IPS-15b (cell line): ENCODE data around the gene PPP1R1B.

Source experiments
- H3K27me3 ChIP-seq: one replicate; pipeline ENCODE4 v1.6.1; 2013; ENCODE audit warnings: low read length; ENCODE audit not compliant: control insufficient read depth, insufficient read depth
- H3K36me3 ChIP-seq: one replicate; pipeline ENCODE4 v1.6.1; 2013; ENCODE audit warnings: low read length; ENCODE audit not compliant: control insufficient read depth, insufficient read depth
- H3K4me1 ChIP-seq: one replicate; pipeline ENCODE4 v1.6.1; 2013; ENCODE audit warnings: mild to moderate bottlenecking, low read length; ENCODE audit not compliant: control insufficient read depth, insufficient read depth
- H3K4me3 ChIP-seq: one replicate; pipeline ENCODE4 v1.5.1; 2013; ENCODE audit warnings: low read depth, low read length
- H3K9ac ChIP-seq: one replicate; pipeline ENCODE4 v1.6.1; 2013; ENCODE audit warnings: low read depth, mild to moderate bottlenecking, low read length
- H3K9me3 ChIP-seq: one replicate; pipeline ENCODE4 v1.6.1; 2013; ENCODE audit warnings: mild to moderate bottlenecking, low read length; ENCODE audit not compliant: control insufficient read depth, insufficient read depth

PPP1R1B gene

GRCh38 chr17:39631403-39631802 is 4.7 kb downstream of the PPP1R1B start:
- Histone ChIP-seq H3K9me3 (no peaks in the 10 kb centered on the region), H3K4me1 (peaks cover 51% of the 10 kb centered on the region), H3K4me3 (peak overlapping the region; percentile 30), H3K9ac (no peak overlapping the region), H3K27me3 (peaks cover 17% of the 10 kb centered on the region), H3K36me3 (no peaks in the 10 kb centered on the region)

DNA sequence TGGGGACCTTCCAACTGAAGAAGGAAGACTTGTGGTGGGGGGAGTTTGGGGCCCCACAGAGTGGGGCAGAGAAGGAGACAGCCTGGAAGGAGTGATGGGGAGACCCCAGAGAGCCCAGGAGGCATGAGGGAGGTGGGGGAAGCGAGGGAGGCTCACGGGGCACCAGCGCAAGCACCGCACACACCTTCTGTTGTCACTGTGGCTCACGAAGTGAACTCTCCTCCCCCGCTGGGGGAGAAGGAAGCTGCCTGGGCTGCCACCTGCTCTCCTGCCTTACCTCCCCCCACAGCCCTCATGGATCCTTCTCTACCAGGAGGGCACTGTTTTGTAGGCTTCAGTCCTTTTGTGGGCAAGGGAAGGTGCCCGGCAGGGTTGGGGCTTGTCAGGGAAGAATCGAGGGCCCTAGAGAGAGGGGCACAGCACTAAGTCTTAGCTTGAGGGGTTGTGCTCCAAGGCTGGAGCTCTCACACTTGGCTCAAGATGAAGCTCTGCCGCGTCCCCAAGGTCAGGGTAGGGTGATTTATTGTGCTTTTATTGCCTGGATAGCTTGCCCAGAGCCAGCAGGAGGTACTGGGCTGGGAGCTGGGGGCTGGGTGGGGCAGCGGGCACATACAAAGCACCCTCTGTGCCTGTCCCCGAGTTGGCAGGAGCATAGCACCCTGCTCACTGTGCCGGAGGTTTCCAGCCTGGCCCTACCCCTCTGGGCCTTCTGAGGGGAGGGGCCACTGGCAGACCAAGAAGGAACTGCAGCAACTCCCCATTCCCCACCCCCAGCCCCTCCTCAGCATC is 5.6 kb downstream of the PPP1R1B start:
- H3K4me1 ChIP-seq = peaks cover 55% of the 10 kb centered on the region
- no peak overlapping the region for H3K4me3 ChIP-seq
- no peak overlapping the region for H3K9ac ChIP-seq

DNA sequence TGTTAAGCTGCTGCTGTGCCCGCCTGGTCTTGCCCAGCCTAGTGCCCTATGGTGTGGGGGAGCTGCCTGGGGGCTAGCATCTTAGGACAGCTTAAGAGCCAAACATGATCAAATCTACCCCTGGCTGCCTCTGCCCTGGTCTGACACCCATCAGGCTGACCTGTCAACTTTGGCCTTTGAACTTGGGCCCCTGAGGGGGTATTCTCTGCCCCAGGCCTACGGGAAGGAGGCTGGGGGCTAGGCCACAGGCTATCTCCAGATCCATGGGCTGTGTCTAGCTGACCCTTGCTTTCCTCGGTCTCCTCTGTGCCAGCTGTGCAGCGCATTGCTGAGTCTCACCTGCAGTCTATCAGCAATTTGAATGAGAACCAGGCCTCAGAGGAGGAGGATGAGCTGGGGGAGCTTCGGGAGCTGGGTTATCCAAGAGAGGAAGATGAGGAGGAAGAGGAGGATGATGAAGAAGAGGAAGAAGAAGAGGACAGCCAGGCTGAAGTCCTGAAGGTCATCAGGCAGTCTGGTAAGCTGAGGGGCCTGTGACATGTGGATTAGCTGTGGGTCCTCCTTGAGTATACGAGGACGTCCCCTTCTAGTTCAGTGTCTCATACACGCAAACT is 6.9 kb downstream of the PPP1R1B start:
- H3K27me3 ChIP-seq = peaks cover 4% of the 10 kb centered on the region
- no peaks in the 10 kb centered on the region for H3K9me3 ChIP-seq
- no peak overlapping the region for H3K4me3 ChIP-seq
- no peak overlapping the region for H3K9ac ChIP-seq
- H3K4me1 ChIP-seq = peaks cover 59% of the 10 kb centered on the region
- H3K36me3 ChIP-seq = no peaks in the 10 kb centered on the region

More for the DNA sequence above, 5.6 kb downstream of the PPP1R1B start:
- H3K27me3 ChIP-seq = peaks cover 14% of the 10 kb centered on the region
- no peaks in the 10 kb centered on the region for H3K36me3 ChIP-seq
- no peaks in the 10 kb centered on the region for H3K9me3 ChIP-seq

DNA sequence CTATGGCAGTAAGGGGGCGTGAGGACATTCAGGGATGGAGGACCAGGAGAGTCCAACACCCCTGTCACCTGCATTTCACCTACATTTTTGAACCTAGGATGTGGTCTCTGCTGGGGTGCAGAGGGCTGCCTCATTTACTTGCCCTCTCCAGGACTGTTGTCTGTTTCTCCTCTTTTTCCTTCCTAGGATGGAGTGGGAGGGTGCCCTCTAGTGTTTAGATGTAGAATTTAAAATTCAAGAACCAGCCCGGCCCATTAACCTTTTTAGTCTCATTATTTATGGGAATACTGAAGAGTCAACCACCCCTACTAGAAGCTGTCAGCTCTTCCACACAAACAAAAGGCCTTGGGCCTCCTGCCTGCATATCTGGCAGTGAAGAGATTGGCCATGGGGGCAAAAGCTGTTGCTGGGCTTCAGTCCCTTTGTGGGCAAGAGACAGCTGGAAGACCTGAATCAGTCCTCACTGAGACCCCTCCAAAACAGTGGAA is 7.7 kb downstream of the PPP1R1B start:
- no peak overlapping the region for H3K9ac ChIP-seq
- no peaks in the 10 kb centered on the region for H3K9me3 ChIP-seq
- no peak overlapping the region for H3K4me3 ChIP-seq
- peaks cover 57% of the 10 kb centered on the region for H3K4me1 ChIP-seq
- peaks cover 3% of the 10 kb centered on the region for H3K27me3 ChIP-seq
- H3K36me3 ChIP-seq = no peaks in the 10 kb centered on the region

DNA sequence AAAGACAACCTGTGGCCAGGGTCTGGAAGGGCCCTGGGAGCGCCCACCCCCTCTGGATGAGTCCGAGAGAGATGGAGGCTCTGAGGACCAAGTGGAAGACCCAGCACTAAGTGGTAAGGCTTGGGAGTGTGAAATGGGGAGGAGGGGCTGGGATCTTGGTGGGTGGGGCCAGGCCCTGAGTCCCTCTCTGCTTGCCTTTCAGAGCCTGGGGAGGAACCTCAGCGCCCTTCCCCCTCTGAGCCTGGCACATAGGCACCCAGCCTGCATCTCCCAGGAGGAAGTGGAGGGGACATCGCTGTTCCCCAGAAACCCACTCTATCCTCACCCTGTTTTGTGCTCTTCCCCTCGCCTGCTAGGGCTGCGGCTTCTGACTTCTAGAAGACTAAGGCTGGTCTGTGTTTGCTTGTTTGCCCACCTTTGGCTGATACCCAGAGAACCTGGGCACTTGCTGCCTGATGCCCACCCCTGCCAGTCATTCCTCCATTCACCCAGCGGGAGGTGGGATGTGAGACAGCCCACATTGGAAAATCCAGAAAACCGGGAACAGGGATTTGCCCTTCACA is 8.9 kb downstream of the PPP1R1B start:
- H3K9me3 ChIP-seq = no peaks in the 10 kb centered on the region
- peaks cover 54% of the 10 kb centered on the region for H3K4me1 ChIP-seq
- no peaks in the 10 kb centered on the region for H3K36me3 ChIP-seq
- no peak overlapping the region for H3K4me3 ChIP-seq
- no peaks in the 10 kb centered on the region for H3K27me3 ChIP-seq
- peak overlapping the region; percentile 24 for H3K9ac ChIP-seq

DNA sequence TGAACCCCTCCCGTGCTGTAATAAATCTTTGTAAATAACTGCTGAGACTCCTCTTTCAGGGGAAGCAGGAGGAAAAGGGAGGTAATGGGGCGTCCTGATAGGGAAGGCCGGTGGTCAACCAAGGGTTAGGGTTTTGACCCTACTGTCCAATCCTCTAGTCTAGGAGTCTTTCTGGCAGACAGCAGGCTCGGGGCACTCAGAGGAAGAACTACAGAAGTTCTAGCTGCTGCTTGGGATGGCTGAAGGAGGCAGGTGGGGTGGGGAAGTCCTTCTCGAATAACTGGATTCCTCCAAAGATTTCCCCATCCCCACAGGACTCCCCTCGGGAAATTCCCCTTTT is 9.8 kb downstream of the PPP1R1B start:
- no peaks in the 10 kb centered on the region for H3K9me3 ChIP-seq
- no peak overlapping the region for H3K9ac ChIP-seq
- no peaks in the 10 kb centered on the region for H3K36me3 ChIP-seq
- peak overlapping the region; percentile 85 for H3K4me3 ChIP-seq
- H3K4me1 ChIP-seq = peaks cover 47% of the 10 kb centered on the region
- no peaks in the 10 kb centered on the region for H3K27me3 ChIP-seq

DNA sequence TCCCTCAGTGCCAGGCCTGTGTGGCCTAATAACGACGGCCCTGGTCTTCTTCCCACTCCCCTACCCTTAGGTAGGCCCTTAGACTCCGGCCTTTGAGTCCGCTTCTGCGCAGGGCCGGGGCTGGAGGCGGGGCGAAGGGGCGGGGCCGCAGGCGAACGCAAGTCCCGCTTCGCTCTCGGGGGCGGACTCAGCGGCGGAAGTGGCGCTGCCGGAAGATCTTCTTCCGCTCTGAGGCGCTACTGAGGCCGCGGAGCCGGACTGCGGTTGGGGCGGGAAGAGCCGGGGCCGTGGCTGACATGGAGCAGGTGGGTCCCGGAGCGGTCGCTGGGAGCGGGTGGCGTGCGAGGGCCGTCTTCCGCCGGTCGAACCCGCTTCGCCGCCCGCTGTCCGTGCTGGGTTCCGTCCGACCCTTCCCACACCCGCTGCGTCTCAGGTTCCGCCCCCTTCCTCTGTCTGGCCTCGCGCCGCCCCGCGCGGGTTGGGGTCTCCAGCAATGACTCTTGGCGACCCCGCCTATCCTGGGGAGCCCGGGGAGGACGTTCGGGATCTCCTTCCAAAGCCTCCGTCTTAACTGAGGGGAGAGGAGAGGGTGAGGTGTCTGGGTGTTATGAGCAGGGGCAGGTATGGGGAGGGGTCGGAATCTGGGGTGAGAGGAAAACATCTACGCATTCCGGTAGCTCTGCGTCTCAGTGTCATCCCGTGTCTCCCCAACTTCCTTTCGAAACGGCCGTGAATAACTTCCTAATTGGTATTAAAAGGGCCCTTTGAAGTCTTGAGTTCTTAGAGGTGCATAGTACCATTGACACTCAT is 10.4 kb downstream of the PPP1R1B start, which contains the start of gene STARD3:
Gene STARD3 (plus strand): TSS at position 218 of the 810 bp plus-strand sequence. CDS start 16,388 bp downstream, outside the sequence.
- H3K4me3 ChIP-seq = peak within 1 kb of the TSS; percentile 85
- H3K27me3 ChIP-seq = no peaks in the 10 kb centered on the region
- H3K36me3 ChIP-seq = no peaks in the 10 kb centered on the region
- H3K9ac ChIP-seq = peak within 1 kb of the TSS; percentile 92
- H3K9me3 ChIP-seq = no peaks in the 10 kb centered on the region
- H3K4me1 ChIP-seq = peaks cover 42% of the 10 kb centered on the region

- Histone ChIP-seq H3K36me3 (no peaks in the 10 kb centered on the region), H3K9me3 (no peaks in the 10 kb centered on the region), H3K9ac (no peak overlapping the region), H3K4me3 (no peak overlapping the region), H3K4me1 (peaks cover 36% of the 10 kb centered on the region), H3K27me3 (no peaks in the 10 kb centered on the region)
Observed at GRCh38 chr17:39638317-39638716, 11.6 kb downstream of the PPP1R1B start.

DNA sequence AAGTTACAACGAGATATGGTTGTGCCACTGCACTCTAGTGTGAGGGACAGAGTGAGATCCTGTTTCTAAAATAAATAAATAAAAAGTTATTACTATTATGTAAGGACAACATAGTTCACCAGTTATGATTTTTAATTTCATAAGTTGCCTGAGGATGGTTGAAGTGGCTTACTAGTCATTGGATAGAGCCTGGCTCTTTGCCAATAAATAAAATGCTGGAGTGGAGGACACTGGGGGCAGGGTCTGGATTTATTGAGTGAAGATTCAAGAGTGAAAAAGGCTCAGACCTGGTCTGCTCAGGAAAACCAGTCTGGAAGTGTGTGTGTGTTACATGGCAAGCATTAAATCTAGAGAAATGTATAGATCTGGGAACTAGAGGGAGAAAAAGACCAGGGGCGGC is 12.3 kb downstream of the PPP1R1B start:
- Histone ChIP-seq H3K4me3 (no peak overlapping the region), H3K9ac (no peak overlapping the region), H3K4me1 (peaks cover 36% of the 10 kb centered on the region), H3K27me3 (no peaks in the 10 kb centered on the region), H3K9me3 (no peaks in the 10 kb centered on the region), H3K36me3 (no peaks in the 10 kb centered on the region)

DNA sequence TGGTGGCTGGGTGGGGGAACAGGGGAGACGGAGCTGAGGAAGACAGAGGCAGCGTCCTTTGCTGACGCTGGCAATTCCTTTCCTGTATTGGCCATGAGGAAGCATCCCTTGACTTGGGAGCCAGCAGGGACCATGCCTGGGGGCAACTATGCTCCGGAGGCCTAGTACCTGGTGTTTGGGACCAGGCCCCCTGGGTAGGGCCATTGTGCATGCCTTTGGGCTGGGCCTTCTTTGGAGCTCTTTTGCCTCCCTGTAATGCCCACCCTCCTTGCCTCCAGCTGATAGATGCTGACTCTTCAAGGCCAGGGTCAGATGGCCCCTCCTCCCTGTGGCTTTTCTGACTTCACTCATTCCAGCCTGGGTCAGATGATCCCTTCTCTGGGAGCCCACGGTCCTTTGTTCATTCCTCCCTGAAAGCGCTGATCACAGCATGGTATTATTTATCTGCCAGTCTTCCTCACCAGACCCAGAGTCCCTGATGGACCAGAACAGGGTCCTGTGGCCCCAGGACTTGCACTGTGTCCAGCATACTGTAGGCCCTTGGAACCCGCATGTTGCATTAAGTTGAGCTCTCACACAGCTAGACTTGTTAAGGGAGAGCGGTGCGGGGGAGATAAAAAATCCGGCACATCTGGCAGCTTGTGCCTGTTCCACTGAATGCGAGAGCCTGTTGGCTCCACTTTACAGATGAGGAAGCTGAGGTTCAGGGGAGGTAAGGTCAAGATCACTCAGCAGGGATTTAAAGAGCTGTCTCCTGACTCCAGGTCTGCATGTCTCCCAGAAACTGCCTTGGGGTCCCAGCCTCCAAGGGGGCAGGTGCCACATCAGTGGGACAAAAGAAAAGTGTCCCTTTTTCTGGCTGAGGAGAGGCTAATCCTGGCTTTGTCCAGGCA is 13.1 kb downstream of the PPP1R1B start:
- H3K9me3 ChIP-seq = no peaks in the 10 kb centered on the region
- H3K36me3 ChIP-seq = no peaks in the 10 kb centered on the region
- H3K4me1 ChIP-seq = peaks cover 34% of the 10 kb centered on the region
- peak overlapping the region; percentile 73 for H3K9ac ChIP-seq
- H3K27me3 ChIP-seq = no peaks in the 10 kb centered on the region
- H3K4me3 ChIP-seq = no peak overlapping the region
